Psoas muscle (tissue), 8 donors: ENCODE measurements around the gene HOXB8. TPM values are rescaled to one million over a fixed set of nuclear protein-coding genes. Genes with fewer than 3 reads are reported as not detected.

Experiments
- ATAC-seq, 4 donors: fragments of 200-7000 bp; cut with Tn5 transposase; one replicate each; pipeline ENCODE4 v1.9.1; 2020; ENCODE audit warnings: moderate library complexity in 3 of 4, mild to moderate bottlenecking in 2 of 4
- DNase-seq, 2 donors: peaks; one replicate each; pipeline ENCODE4 v3.0.0-alpha.2; 2020
- H3K27ac ChIP-seq: fragments of 200-600 bp; one replicate; pipeline ENCODE4 v1.8.0; 2022
- H3K27me3 ChIP-seq, 3 donors: fragments of 200-600 bp in 1 of 3; one replicate each; pipeline versions ENCODE4 v1.6.1 to v1.8.0; 2013 to 2022; ENCODE audit warnings: low read length in 2 of 3, mild to moderate bottlenecking in 2 of 3, moderate library complexity in 1 of 3; ENCODE audit not compliant: insufficient read depth in 3 of 3
- H3K36me3 ChIP-seq, 2 donors: fragments of 200-600 bp in 1 of 2; one replicate each; pipeline versions ENCODE4 v1.6.1 to v1.8.0; 2013 to 2022; ENCODE audit warnings: low read depth in 1 of 2, mild to moderate bottlenecking in 1 of 2, moderate library complexity in 1 of 2; ENCODE audit not compliant: insufficient read depth in 1 of 2
- H3K4me1 ChIP-seq: fragments of 200-600 bp; one replicate; pipeline ENCODE4 v1.8.0; 2022
- H3K4me3 ChIP-seq: fragments of 200-600 bp; one replicate; pipeline ENCODE4 v1.8.0; 2022; ENCODE audit warnings: mild to moderate bottlenecking
- H3K9me3 ChIP-seq: fragments of 200-600 bp; one replicate; pipeline ENCODE4 v1.8.0; 2022
- CTCF ChIP-seq: fragments of 200-600 bp; IDR thresholded peaks from one replicate; pipeline ENCODE4 v1.8.0; 2022; ENCODE audit warnings: antibody characterized with exemption
- WGBS, 3 donors: extraction: QIAGEN DNeasy Blood & Tissue Kit; methylation state at CpG; one replicate each; pipeline versions ENCODE4 v1.1.6 to v1.1.7; 2013; 5-methylcytosine and 5-hydroxymethylcytosine counted together
- intact Hi-C, 2 donors: fragments of 100-400 bp; cut with DNase I; formaldehyde crosslinking; loops; one replicate each; pipeline versions ENCODE4 v1.11.0 to v1.14.2; 2022
- polyA plus RNA-seq, 3 donors: library from polyadenylated mRNA; stranded (reverse); fragments of 200-250 nt; gene quantifications; one replicate each; pipeline ENCODE4 v1.2.3, GENCODE V29; 2013
- total RNA-seq, 4 donors: library from RNA; stranded (reverse); fragmentation: NEBNext Ultra II Directional in 2 of 4; extraction: Animal tissue kit (Norgen Biotek cat#: 25700) in 2 of 4; gene quantifications; one replicate each; pipeline versions ENCODE4 v1.2.1 to v1.2.4, GENCODE V29; 2021 to 2023
- donor health status: healthy with polysubstance abuse.
- donor health status: DM: no; HTN: no; CAD: no; lungs with moderate emphysema.
- donor health status: Bipolar disorder and iron deficiency.
- donor health status: healthy.
- donor health status: DM: yes; HTN: yes; CAD: no.
- donor health status: DM: no; HTN: no; CAD: no.
- donor health status: DM: no; HTN: no; CAD: no.
- donor health status: DM: yes; HTN: yes; CAD: no.

Gene HOXB8
- total and polyA plus RNA-seq, 7 donors: 0.05 to 0.10 (median 0.08) TPM; not detected in 4

GRCh38 chr17:48630009-48630924 is 15.2 kb upstream of the HOXB8 start:
- H3K27ac ChIP-seq: no peak overlapping the region
- no peak for TF ChIP-seq CTCF
- H3K36me3 ChIP-seq: no peaks in the 10 kb centered on the region
- ATAC-seq (no peak), DNase-seq (no peak)
- no peak overlapping the region for H3K4me3 ChIP-seq
- H3K4me1 ChIP-seq: peaks cover 14% of the 10 kb centered on the region
- peaks cover 6 to 99% (median 64%) of the 10 kb centered on the region in 3 donors for H3K27me3 ChIP-seq
- no peaks in the 10 kb centered on the region for H3K9me3 ChIP-seq
- intact Hi-C loops: no loop called here
- WGBS, 3 donors: 38 to 44% (median 43%) methylated on average over 15 of the region's 15 CpGs

- H3K27me3 ChIP-seq: peaks cover 3 to 99% (median 65%) of the 10 kb centered on the region in 3 donors
- H3K9me3 ChIP-seq: no peaks in the 10 kb centered on the region
- DNase-seq (no peak), ATAC-seq (no peak)
- H3K4me1 ChIP-seq: peaks cover 20% of the 10 kb centered on the region
- intact Hi-C loops: no loop called here
- WGBS, 3 donors: 33 to 37% (median 37%) methylated on average over 5 of the region's 5 CpGs
- H3K27ac ChIP-seq: no peak overlapping the region
- no peak overlapping the region for H3K4me3 ChIP-seq
- H3K36me3 ChIP-seq: no peaks in the 10 kb centered on the region
- TF ChIP-seq CTCF: no peak
Observed at GRCh38 chr17:48629411-48629759, 14.3 kb upstream of the HOXB8 start.

- WGBS, 3 donors: 27 to 37% (median 34%) methylated on average over 5 of the region's 5 CpGs
- Histone ChIP-seq H3K27ac (no peak overlapping the region), H3K4me1 (peaks cover 20% of the 10 kb centered on the region), H3K36me3 (no peaks in the 10 kb centered on the region), H3K4me3 (no peak overlapping the region), H3K9me3 (no peaks in the 10 kb centered on the region), H3K27me3 (peaks cover 3 to 99% (median 62%) of the 10 kb centered on the region in 3 donors)
- TF ChIP-seq CTCF: no peak
- ATAC-seq (no peak), DNase-seq (no peak)
- intact Hi-C loops: no loop called here
Observed at GRCh38 chr17:48628649-48629410, 13.7 kb upstream of the HOXB8 start.

- Histone ChIP-seq H3K27ac (no peak overlapping the region), H3K4me3 (no peak overlapping the region), H3K36me3 (no peaks in the 10 kb centered on the region), H3K4me1 (peaks cover 20% of the 10 kb centered on the region), H3K27me3 (peaks cover 0 to 99% (median 62%) of the 10 kb centered on the region in 3 donors), H3K9me3 (no peaks in the 10 kb centered on the region)
- no peak for TF ChIP-seq CTCF
- ATAC-seq: no peak
- no peak for DNase-seq
- WGBS, 3 donors: 20 to 24% (median 22%) methylated on average over 27 of the region's 27 CpGs
- intact Hi-C loops: no loop called here
Observed at GRCh38 chr17:48627623-48628521, 12.8 kb upstream of the HOXB8 start.
